Glomerular endothelial cell (primary cell): ENCODE results near the gene RRN3. TPM values are rescaled to one million over a fixed set of nuclear protein-coding genes. Genes with fewer than 3 reads are reported as not detected.
"Not testable (repeated sequence)": the region's sequence is repeated elsewhere in the genome, so short reads cannot be mapped to it uniquely, and the experiment has no call there.

Experiments used
- DNase-seq: peaks from one replicate; pipeline ENCODE4 v3.0.0-alpha.2; 2011; ENCODE audit warnings: low read depth, low spot score; ENCODE audit errors: extremely low read depth
- total RNA-seq: library from RNA; depleted of rRNA; stranded (reverse); fragments of >200 nt; gene quantifications from 2 replicates; pipeline ENCODE4 v1.2.3, GENCODE V29; 2015

RRN3 gene, protein sequence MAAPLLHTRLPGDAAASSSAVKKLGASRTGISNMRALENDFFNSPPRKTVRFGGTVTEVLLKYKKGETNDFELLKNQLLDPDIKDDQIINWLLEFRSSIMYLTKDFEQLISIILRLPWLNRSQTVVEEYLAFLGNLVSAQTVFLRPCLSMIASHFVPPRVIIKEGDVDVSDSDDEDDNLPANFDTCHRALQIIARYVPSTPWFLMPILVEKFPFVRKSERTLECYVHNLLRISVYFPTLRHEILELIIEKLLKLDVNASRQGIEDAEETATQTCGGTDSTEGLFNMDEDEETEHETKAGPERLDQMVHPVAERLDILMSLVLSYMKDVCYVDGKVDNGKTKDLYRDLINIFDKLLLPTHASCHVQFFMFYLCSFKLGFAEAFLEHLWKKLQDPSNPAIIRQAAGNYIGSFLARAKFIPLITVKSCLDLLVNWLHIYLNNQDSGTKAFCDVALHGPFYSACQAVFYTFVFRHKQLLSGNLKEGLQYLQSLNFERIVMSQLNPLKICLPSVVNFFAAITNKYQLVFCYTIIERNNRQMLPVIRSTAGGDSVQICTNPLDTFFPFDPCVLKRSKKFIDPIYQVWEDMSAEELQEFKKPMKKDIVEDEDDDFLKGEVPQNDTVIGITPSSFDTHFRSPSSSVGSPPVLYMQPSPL
- 24.3 and 28.3 TPM in 2 replicates for total RNA-seq

DNA sequence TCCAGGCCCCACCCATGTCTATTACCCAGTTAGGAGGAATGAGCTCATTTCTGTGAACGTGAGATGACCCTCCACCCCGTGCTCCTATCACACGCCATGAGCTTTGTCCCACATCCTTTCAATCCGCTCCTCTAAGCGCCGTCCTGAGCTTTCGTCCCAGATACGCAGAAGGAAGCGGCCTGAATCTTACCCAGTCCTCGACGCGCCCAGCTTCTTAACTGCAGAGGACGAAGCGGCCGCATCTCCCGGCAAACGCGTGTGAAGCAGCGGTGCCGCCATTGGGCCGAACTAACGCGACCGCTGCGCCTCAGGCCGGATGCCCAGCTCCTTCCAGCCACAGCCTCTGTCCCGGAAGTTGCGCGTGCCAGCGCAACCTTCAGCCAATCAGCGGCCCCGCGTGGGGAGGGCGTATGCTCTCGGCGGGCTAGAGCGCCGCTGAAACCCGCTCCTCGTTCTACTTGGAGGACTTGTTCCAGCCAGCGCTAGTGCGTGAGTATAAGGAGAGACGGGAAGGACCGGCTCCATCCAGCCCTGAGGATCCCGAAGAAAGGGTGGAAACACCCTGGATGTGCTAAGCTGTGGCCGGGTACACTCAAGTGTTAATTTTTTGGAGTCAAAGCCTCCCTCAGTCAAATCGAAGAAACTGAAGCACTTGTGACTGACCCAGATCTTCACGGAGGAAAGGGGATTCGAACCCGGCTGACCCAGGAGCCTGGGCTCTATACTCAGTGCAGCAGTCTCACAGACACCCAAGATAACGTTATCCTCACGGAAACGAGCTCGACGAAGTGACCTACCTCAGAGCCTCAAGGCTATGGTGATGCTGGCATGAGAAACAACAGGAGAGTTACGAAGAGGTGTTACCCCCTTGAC is at the start of gene RRN3:
Gene RRN3 (minus strand): TSS at position 318 of the 873 bp plus-strand sequence. CDS start 39 bp downstream, at position 279.
- not testable (repeated sequence) for DNase-seq

DNA sequence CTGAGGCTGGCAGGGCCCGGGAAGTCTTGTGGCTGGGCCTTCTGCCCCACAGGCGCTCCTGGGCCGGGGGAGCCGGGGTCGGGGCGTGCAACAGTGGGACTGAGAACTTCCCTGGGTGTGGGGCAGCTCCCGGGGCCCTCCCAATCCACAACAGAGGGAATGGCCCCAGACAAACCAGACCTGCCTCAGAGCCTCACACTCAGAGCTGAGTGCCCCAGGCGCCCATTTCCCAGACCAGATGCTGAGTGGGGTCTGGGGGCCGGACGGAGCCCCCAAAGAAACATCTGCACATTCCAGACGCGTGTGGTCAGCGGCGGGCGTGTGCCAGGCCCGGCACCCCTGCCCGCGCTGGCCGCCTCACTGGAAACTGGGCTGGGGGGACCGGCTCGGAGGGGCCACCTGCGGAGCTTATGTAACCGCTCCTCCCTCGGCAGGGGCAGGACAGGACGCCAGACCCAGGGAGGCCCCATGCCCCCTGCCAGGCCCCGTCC is 49.6 kb upstream of the RRN3 start:
- DNase-seq, result not testable (repeated sequence)

DNA sequence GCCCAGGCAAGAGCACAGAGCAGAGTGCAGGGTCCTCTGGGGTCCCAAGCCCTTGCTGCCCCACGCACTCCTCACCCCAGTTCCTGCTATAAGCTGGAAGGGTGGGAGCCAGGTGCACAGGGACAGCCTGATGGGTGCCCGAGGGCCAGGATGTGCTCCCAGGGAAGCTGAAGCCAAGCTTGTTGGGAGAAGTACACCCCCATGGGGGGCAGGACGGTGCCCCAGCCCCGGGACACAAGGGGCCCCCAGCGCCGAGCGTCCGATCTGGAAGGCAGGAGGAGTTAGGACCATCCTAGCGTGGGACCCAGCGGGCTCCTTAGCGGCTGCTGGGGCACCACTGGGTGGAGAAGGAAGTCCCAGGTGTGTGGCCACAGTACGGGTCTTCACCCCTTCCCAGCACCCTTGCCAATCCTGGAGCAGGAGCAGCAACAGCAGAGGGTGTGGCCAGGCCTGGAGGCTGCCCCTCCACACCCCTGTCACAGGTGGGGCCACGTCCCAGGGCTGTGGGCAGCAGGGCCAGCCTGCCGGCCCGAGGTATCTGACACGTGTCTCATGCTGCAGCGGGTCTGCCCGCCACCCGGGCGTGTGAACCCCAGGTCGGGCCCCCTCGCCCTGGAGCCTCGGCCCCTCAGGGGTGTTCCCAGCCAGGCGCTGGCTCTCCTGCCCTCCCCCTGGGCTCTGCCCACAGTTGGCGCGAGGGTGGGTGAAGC is 49.0 kb upstream of the RRN3 start:
- not testable (repeated sequence) for DNase-seq

DNA sequence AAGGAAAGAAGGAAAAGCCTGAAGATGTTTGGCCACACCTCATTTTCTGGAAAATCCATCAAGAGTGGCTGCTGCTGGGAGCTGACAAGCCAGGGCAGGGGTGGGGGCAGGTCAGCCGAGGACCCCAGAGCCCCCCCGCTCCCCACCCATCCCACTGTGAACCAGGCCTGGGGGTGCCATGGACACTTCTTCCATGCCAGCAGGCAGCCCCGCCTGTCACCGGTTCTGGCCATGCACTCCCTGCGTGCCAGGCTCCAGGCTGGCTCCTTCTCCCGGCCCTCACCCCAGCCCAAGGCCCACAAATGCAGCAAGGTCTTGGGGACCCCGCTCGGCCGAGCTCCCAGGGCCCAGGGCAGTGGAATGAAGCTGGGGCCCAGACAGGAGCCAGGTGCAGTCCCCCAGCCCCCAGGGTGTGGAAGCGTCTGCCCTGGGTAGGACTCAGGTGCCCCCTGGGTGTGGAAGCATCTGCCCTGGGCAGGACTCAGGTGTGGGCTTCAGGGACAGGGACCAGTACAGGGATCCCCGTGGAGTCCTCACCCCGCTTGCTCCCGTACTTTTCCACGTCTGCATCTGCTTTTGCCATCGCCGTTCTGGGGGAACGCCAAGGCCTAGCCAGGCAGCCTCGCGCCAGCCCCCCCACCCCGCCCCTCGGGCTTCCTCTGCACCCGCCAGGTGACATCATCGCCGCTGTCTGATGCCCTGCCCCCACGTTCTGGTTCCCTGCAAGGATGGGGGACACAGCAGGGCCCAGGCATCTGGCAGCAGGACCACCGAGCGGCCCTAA is 48.2 kb upstream of the RRN3 start:
- not testable (repeated sequence) for DNase-seq

DNA sequence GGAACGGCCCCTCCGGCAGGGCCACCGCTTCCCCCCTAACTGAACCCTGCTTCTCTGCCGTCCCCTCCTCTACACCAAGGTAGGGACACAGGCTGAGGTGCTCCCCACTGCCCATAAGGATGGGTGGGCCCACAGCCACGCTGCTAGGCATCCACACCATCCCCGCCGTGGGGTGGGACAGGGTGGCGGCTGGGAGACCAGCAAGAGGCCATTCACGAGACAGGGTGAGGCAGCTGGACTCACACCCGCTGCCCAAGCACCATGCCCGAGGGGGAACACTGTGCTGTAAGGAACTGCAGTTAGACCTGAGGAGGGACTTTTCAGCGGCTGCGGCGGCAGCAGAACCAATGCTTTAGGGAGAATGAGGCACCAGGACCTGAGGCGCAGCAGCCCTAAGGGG is 47.5 kb upstream of the RRN3 start:
- no peak for DNase-seq

DNA sequence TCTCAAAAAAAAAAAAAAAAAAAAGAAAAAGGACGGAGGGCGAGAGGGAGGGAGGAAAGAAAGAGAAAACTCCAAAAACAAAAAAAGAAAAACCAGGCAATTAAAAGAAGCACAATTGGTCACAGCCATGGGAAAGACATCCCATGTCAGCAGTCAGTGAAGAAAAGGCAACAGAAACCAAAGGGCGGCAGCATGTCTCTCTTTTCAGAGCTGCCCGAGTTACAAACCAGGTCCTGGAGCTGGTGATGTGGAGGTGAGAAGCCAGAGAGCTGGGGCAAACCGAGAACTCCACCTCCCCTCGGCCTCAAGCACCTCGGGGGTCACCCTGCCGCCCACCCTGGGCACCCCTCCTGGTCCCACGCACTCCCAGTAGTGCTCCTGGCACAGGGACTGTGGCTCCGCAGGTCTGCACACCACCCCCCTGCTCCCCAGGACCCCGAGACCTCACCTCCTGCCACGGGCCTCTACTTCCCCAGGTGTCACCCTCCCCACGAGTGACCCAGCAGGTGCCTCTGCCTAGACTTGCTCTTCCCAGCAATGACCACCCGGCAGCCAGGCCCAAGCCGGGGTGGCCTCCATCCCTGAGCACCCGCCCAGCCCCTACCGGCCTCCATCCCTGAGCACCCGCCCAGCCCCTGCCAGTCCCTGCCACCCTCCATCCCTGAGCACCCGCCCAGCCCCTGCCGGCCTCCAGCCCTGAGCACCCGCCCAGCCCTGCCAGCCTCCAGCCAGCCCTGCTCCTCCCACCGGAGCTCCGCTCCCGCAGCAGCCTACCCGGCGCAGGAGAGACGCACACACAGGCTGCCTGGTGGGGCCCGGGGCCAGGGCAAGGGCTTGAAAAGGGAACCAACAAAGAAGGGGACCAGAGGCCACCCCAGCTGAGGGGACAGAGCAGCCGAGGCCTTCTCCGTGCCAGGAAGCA is 46.6 kb upstream of the RRN3 start:
- not testable (repeated sequence) for DNase-seq

DNA sequence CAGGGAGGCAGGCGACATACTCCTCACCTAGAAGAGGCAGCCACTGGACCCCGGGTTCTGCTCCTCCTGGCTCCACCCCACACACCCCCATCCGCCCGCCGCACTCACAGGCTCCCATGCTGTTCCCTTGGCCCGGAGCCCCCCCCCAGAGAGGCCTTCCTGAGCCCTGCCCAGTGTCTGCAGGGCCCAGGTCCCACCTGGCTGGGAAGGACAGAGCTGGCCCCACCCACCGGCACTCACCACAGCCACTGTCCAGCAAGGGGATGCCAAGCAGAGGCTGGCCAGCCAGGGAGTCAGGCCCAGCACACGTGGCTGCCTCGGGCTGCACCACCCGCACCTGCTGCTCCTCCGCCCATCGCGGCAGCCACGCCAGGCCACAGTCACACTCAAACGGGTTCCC is 43.4 kb upstream of the RRN3 start:
- DNase-seq, result not testable (repeated sequence)

DNA sequence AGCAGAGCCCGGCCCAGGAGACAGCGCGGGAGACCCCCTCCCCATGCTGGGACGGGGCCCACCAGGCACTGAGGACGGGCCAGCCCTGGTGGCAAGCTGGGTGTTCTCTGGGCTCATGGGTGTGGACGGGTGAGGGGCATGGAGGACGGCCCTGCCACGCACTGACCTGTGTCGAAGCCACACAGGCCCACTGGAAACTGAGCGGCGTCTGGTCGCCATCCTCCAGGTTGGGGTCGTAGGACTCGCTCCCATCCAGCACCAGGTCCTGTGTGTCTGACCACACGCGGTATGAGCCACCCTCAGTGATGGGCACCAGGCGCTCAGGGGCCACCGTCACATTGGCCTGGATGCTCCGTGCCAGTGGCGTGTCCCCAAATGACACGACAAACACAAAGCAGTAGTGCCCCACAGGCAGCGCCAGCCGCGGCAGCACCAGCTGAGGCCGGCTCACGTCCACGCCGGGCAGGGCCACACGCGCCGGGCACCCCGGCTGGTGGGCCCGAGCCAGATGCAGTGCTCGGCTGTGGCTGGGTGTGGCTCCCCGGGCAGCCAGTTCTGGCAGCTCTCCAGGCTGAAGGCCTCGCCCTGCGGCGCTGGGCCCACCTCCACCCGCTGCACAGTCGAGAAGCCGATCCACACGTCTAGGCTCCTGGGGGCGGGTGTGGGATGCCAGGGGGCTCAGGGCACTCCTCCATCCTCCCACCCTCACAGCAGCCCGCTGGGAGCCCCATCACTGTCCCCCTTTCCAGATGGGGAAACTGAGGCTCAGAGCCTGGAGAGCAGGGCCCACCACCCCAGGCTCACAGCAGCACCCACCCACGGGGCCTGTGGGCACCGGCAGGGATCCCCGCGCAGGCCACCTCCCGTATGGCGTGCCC is 41.6 kb upstream of the RRN3 start:
- not testable (repeated sequence) for DNase-seq

DNA sequence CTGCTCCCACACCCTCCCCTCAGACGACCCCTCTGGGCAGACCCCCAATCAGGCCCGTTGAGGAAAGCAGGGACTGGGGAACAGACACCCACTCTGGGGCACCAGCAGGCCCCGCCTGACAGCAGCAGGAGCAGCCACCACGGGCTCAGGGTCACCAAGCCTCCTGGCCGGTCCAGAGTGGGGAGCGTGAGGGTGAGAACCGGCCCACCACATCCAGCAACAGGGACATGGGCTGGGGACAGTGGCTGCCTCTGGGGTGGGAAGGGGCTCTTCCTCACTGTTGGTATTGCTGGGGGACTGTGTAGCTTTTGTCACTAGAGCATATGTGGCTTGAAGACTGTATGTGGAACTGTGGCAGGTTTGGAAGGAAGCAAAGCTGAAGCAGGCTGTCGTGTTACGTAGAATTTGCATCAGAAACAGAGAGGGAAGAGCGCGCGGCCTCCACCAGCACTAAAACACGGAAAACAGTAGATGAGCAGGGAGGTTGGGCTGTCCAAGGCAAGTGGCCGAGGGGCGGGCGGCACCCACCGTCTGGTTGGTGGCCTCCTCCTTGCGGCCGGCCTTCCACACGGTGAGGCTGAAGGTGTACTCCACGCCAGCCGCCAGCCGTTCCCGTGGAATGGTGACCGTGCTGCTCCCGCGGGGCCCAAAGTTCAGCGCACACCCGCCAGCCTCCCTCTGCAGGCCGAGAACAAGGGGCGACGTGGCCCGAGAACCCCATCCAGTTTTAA is 40.8 kb upstream of the RRN3 start:
- not testable (repeated sequence) for DNase-seq

DNA sequence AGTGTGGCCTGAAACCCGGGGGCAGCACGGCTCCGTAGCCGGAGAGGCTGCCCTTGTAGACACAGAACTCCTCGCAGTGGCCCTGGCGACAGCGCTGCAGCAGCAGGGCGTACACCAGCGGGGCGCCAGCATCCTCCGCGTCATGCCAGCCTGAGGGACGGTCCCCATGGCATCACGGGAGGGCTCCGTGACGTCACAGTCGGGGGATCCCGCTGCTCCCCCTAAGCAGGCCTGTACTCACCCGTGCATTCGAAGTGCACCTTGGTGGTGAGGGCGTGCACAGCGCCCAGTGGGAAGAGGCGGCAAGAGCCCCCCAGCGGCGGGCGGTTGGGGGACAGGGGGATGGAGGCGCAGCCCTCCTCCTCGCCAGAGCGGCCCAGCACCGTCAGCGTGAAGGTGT is 39.5 kb upstream of the RRN3 start:
- DNase-seq, result not testable (repeated sequence)

DNA sequence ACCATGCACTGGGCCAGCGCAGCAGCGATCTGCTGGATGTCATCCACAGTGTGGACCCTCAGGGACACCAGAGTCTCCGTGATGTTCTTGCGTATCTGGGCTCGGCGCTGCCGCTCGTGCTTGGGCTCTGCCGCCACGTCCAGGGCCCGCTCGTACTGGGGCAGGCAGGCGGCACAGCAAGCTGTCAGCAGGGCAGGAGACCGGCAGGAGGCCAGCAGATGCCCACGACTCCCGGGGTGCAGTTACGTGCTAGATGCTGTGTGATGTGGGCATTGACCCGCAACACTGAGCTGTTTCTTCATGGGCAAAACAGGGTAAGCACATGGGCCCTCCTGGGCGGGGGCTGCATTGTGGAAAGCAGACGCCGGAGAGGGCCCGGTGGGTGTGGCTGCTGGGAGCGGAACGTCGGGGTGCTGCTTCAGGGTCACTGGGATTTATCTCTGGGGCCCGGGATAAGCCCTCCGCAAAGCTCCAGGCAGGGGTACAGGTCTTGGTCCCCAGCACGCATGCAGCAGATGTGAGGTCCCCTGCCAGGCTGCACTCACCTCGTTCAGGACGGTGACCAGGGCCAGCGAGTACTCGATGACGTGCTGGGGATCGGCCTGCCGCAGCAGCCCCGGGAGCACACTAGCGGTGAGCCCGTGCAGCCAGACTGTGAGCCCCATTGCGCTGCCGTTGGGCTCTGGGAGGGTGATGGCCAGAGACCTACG is 38.8 kb upstream of the RRN3 start:
- DNase-seq, result not testable (repeated sequence)

DNA sequence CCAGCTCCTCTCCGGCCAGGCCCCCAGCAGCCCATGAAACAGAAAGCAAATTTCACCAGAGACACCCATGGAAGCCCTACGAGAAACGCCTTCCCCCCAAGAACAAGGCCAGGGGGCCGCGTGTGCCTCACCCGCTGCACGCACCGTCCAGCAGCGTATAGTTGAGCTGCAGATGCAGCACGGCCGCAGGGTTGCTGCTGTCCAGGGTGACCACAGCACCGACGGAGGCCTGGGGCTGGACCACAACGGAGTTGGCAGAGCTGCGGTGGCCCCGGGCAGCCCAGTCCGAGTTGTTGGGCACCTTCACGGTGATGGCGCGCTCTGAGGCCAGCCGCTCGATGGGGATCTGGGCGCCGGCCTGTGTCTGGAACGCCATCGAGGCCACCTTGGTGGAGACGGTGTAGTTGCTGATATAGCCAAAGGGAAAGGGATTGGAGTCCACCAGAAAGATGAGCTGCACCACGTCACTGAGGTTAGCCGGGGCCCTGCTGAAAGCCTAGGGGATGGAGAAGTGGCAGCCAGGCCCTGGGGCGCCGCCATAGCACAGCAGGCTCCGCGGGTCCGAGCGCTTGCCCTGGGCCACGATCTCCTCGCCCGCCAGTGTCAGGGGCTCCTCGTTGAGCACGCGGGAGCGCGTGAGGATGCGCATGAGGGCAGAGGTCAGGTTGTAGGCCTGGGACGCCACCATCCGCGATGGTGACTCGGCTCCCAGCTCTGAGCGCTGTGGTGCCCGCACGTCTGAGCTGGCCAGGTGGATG is 37.0 kb upstream of the RRN3 start:
- DNase-seq, result not testable (repeated sequence)

DNA sequence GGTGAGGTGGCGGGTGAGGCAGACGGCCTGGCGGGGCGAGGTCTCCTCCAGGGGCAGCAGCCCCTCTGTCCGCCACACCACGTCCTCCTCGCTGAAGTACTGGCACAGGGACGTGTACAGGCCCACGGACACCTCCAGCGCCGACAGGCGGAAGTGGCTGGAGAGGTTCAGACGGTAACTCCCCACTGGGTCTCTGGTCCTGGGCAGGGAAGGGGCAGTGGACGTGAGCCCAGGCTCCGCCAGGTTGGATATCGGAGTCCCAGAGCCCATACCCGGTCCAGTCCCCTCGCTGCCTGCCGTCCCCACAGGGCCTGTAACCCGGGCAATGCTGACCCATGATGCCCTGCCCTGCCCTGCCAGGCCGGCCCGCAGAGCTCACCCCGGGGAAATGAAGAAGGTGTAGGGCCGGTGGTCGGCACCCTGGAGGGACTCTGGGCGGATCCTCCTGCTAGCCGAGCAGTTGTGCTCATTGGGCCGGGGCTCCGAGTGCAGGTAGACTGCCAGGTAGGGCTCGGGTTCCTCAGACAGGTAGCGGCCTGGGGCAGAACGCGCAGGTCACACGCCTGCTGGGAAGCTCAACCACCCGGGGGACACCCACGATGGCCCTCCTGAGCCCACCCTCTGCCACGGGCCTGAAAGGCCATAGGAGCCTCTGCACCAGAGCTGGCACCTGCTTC is 36.3 kb upstream of the RRN3 start:
- not testable (repeated sequence) for DNase-seq

DNA sequence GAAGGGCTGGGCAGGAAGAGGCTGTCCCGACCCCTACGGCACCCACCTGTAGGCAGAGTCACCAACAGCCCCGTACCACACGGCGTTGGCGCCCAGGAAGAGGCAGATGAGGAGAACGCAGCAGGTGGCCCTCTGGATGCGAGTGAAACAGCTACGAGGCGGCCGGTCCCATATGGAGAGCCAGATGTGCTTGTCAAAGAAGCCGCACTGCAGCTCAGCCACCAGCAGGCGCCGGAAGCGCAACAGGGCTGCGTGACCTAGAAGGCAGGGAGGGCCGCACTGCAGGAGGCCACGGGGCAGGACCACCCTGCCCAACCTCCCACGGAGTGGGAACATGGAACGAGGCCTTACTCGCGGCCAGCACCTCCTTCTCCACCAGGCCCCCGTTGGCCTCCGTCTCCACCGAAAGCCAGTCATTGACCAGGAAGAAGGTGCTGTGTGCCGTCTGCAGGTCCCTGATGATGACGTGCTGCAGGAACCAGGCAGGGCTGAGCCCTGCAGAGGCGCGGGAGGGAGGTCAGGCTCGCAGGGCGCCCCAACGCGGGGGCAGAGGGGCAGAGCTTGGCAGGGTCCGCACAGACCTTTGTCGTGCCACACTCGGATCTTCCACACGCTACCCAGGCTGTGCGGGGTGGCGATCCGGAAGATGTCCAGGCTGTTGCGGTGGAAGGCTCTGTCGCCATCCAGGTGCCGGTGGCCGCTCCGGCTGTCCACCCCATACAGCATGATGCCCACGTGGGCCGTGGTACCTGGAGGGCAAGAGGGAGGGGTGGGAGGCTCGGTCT is 33.8 kb upstream of the RRN3 start:
- DNase-seq, result not testable (repeated sequence)
